Measurements from ENCODE around the gene SNRNP35.

GRCh38 chr12:123478069-123478468, 20.1 kb downstream of the SNRNP35 start:
- TF ChIP-seq CTCF (IDR thresholded peaks at IDR 0.05) (no peak), POLR2A (IDR thresholded peaks at IDR 0.05) (no peak), EP300 (IDR thresholded peaks at IDR 0.05; ENCODE audit: low read depth) (no peak)

Data from transverse colon (tissue), 3 donors.